H9 (cell line): Measurements from ENCODE around the gene NFATC1. TPM values are rescaled to one million over a fixed set of nuclear protein-coding genes. Genes with fewer than 3 reads are reported as not detected.
A peak's percentile ranks its signal among the peaks of the same experiment; 100 is the strongest.

Source experiments
- DNase-seq: peaks from one replicate; pipeline ENCODE4 v3.0.0-alpha.2; 2017
- H2AFZ ChIP-seq: one replicate; pipeline ENCODE4 v1.6.1; 2013; ENCODE audit warnings: mild to moderate bottlenecking, low read length, control low read depth, moderate library complexity
- H2AK5ac ChIP-seq: 2 replicates; pipeline ENCODE4 v1.6.1; 2013; ENCODE audit warnings: low read length, control low read depth, mixed read lengths; ENCODE audit not compliant: insufficient read length
- H2BK120ac ChIP-seq: one replicate; pipeline ENCODE4 v1.6.1; 2013; ENCODE audit warnings: low read depth, mild to moderate bottlenecking, low read length, control low read depth, inconsistent platforms; ENCODE audit not compliant: poor library complexity, severe bottlenecking
- H2BK12ac ChIP-seq: 2 replicates; pipeline ENCODE4 v1.6.1; 2013; ENCODE audit warnings: low read length, control low read depth, mixed read lengths, low read depth; ENCODE audit not compliant: insufficient read length
- H2BK15ac ChIP-seq: 2 replicates; pipeline ENCODE4 v1.6.1; 2013; ENCODE audit warnings: low read depth, low read length, control low read depth
- H2BK20ac ChIP-seq: one replicate; pipeline ENCODE4 v1.6.1; 2013; ENCODE audit warnings: low read depth, mild to moderate bottlenecking, low read length, control low read depth, inconsistent platforms; ENCODE audit not compliant: poor library complexity, severe bottlenecking
- H2BK5ac ChIP-seq: 2 replicates; pipeline ENCODE4 v1.6.1; 2013; ENCODE audit warnings: low read length, control low read depth, mixed read lengths; ENCODE audit not compliant: insufficient read length
- H3K14ac ChIP-seq: 2 replicates; pipeline ENCODE4 v1.6.1; 2013; ENCODE audit warnings: low read length, control low read depth; ENCODE audit not compliant: insufficient read depth
- H3K18ac ChIP-seq: 2 replicates; pipeline ENCODE4 v1.6.1; 2013; ENCODE audit warnings: low read depth, mild to moderate bottlenecking, mixed read lengths, low read length, control low read depth; ENCODE audit not compliant: insufficient read length
- H3K23ac ChIP-seq: 2 replicates; pipeline ENCODE4 v1.6.1; 2013; ENCODE audit warnings: low read length, control low read depth, mixed read lengths, low read depth; ENCODE audit not compliant: insufficient read length
- H3K23me2 ChIP-seq: 2 replicates; pipeline ENCODE4 v1.6.1; 2013; ENCODE audit warnings: low read depth, mild to moderate bottlenecking, mixed read lengths, low read length, control low read depth; ENCODE audit not compliant: insufficient read length, poor library complexity, severe bottlenecking
- H3K27ac ChIP-seq: 2 replicates; pipeline ENCODE4 v1.5.1; 2013; ENCODE audit warnings: low read length, control low read depth, mixed read lengths, low read depth; ENCODE audit not compliant: insufficient read length
- H3K27me3 ChIP-seq: 2 replicates; pipeline ENCODE4 v1.6.1; 2013; ENCODE audit warnings: low read length, control low read depth, inconsistent platforms; ENCODE audit not compliant: insufficient read depth
- H3K4ac ChIP-seq: 2 replicates; pipeline ENCODE4 v1.6.1; 2013; ENCODE audit warnings: low read depth, mild to moderate bottlenecking, control low read depth, inconsistent platforms, low read length, moderate library complexity
- H3K4me1 ChIP-seq: 2 replicates; pipeline ENCODE4 v1.6.1; 2013; ENCODE audit warnings: low read length, control low read depth, inconsistent platforms; ENCODE audit not compliant: insufficient read depth
- H3K4me2 ChIP-seq: 2 replicates; pipeline ENCODE4 v1.6.1; 2013; ENCODE audit warnings: low read length, control low read depth, mixed read lengths; ENCODE audit not compliant: insufficient read length, insufficient read depth
- H3K56ac ChIP-seq: 2 replicates; pipeline ENCODE4 v1.6.1; 2013; ENCODE audit warnings: low read depth, mild to moderate bottlenecking, mixed read lengths, low read length, control low read depth; ENCODE audit not compliant: insufficient read length
- H3K79me1 ChIP-seq: 2 replicates; pipeline ENCODE4 v1.6.1; 2013; ENCODE audit warnings: low read depth, mild to moderate bottlenecking, moderate library complexity, low read length, control low read depth, inconsistent platforms; ENCODE audit not compliant: insufficient read depth, poor library complexity, severe bottlenecking
- H3K79me2 ChIP-seq: 2 replicates; pipeline ENCODE4 v1.6.1; 2013; ENCODE audit warnings: low read length, control low read depth, inconsistent platforms; ENCODE audit not compliant: insufficient read depth
- H3K9ac ChIP-seq: 2 replicates; pipeline ENCODE4 v1.6.1; 2013; ENCODE audit warnings: low read length, control low read depth, mixed read lengths; ENCODE audit not compliant: insufficient read length; ENCODE audit errors: extremely low read depth
- H3K9me3 ChIP-seq: one replicate; pipeline ENCODE4 v1.6.1; 2013; ENCODE audit warnings: low read depth, low read length, inconsistent platforms; ENCODE audit not compliant: control insufficient read depth
- H3T11ph ChIP-seq: one replicate; pipeline ENCODE4 v1.6.1; 2013; ENCODE audit warnings: mild to moderate bottlenecking, low read length, control low read depth, inconsistent platforms
- H4K20me1 ChIP-seq: one replicate; pipeline ENCODE4 v1.6.1; 2013; ENCODE audit not compliant: control insufficient read depth, insufficient read length, insufficient read depth
- H4K5ac ChIP-seq: 2 replicates; pipeline ENCODE4 v1.6.1; 2013; ENCODE audit warnings: low read depth, mild to moderate bottlenecking, mixed read lengths, low read length, control low read depth; ENCODE audit not compliant: insufficient read length
- H4K8ac ChIP-seq: replicated peaks from 2 replicates; pipeline ENCODE4 v1.6.1; 2013; ENCODE audit warnings: low read length, control low read depth, mixed read lengths, low read depth; ENCODE audit not compliant: insufficient read length
- H4K91ac ChIP-seq: 2 replicates; pipeline ENCODE4 v1.6.1; 2013; ENCODE audit warnings: low read depth, mild to moderate bottlenecking, moderate library complexity, mixed read lengths, low read length, control low read depth; ENCODE audit not compliant: insufficient read length
- H3K27ac Mint-ChIP-seq, 3 experiments: 2 replicates in 2 of 3; 3 replicates in 1 of 3; pipeline ENCODE4 v1.8.0; 2020 to 2021; ENCODE audit warnings: mixed read lengths in 3 of 3, mild to moderate bottlenecking in 1 of 3, moderate library complexity in 1 of 3
- H3K27me3 Mint-ChIP-seq: 2 replicates; pipeline ENCODE4 v1.8.0; 2021; ENCODE audit warnings: low read depth, mild to moderate bottlenecking, moderate library complexity, mixed read lengths
- H3K36me3 Mint-ChIP-seq, 3 experiments: 2 replicates in 2 of 3; 3 replicates in 1 of 3; pipeline ENCODE4 v1.8.0; 2020 to 2021; ENCODE audit warnings: low read depth in 3 of 3, mixed read lengths in 3 of 3; ENCODE audit not compliant: insufficient read depth in 1 of 3
- H3K4me1 Mint-ChIP-seq, 2 experiments: 2 replicates each; pipeline ENCODE4 v1.8.0; 2020; ENCODE audit warnings: mixed read lengths in 2 of 2
- H3K4me3 Mint-ChIP-seq, 2 experiments: 2 replicates in 1 of 2; 3 replicates in 1 of 2; pipeline ENCODE4 v1.8.0; 2020 to 2021; ENCODE audit warnings: mild to moderate bottlenecking in 2 of 2, mixed read lengths in 2 of 2, moderate library complexity in 1 of 2
- H3K9me3 Mint-ChIP-seq, 2 experiments: 2 replicates in 1 of 2; 3 replicates in 1 of 2; pipeline ENCODE4 v1.8.0; 2020; ENCODE audit warnings: mild to moderate bottlenecking in 2 of 2, mixed read lengths in 2 of 2, moderate library complexity in 1 of 2
- CTCF ChIP-seq: fragments of 200-600 bp; sonication (generic); conservative IDR thresholded peaks from 3 replicates; pipeline ENCODE4 v1.8.0; 2021; ENCODE audit warnings: antibody characterized with exemption, mild to moderate bottlenecking
- WGBS: extraction: QIAGEN DNeasy Blood & Tissue Kit; methylation state at CpG from one replicate; pipeline ENCODE4 v1.1.7; 2013; ENCODE audit warnings: missing lambda C conversion rate, low lambda C conversion rate, mixed read lengths; ENCODE audit not compliant: insufficient read length; ENCODE audit errors: extremely low coverage; 5-methylcytosine and 5-hydroxymethylcytosine counted together
- total RNA-seq: library from RNA; stranded (reverse); gene quantifications from 2 replicates; pipeline ENCODE4 v1.2.1, GENCODE V29; 2021

NFATC1 gene
- total RNA-seq, 1 experiment from 2014 or later: 5.5 TPM

GRCh38 chr18:79461627-79462026, 65.9 kb downstream of the NFATC1 start:
- Histone ChIP-seq H3K23ac (no peak overlapping the region), H2BK120ac (no peak overlapping the region), H4K5ac (no peak overlapping the region), H3T11ph (no peak overlapping the region), H2BK5ac (no peak overlapping the region), H3K4me1 (no peaks in the 10 kb centered on the region), H2BK12ac (no peak overlapping the region), H3K18ac (no peak overlapping the region), H3K4me2 (no peak overlapping the region), H2BK15ac (no peak overlapping the region), H3K9me3 (no peaks in the 10 kb centered on the region), H3K27ac (no peak overlapping the region), H3K79me1 (no peaks in the 10 kb centered on the region), H2AK5ac (no peak overlapping the region), H4K91ac (no peak overlapping the region), H3K79me2 (no peaks in the 10 kb centered on the region), H3K23me2 (no peaks in the 10 kb centered on the region), H4K20me1 (no peaks in the 10 kb centered on the region), H3K56ac (no peak overlapping the region), H2AFZ (no peak overlapping the region), H3K4ac (no peak overlapping the region), H3K14ac (no peak overlapping the region), H3K9ac (no peak overlapping the region), H2BK20ac (no peak overlapping the region), H4K8ac (no peak overlapping the region), H3K27me3 (no peaks in the 10 kb centered on the region)
- peak overlapping the region in 1 of 3 experiments; percentile 28; a peak in 1 of 7 replicates for H3K27ac Mint-ChIP-seq
- no CpG with 5 or more reads among the region's 22 CpGs for WGBS
- peaks cover 3 to 9% (median 4%) of the 10 kb centered on the region in 3 experiments; a peak in 2 of 7 replicates for H3K36me3 Mint-ChIP-seq
- H3K27me3 Mint-ChIP-seq: no peaks in the 10 kb centered on the region
- peaks cover 18 to 29% of the 10 kb centered on the region in 2 experiments for H3K4me1 Mint-ChIP-seq
- H3K4me3 Mint-ChIP-seq: no peak overlapping the region
- no peak for DNase-seq
- TF ChIP-seq CTCF: no peak
- H3K9me3 Mint-ChIP-seq: no peaks in the 10 kb centered on the region
